ENCODE results near the gene FIZ1.

FIZ1 gene

GRCh38 chr19:55622242-55622969 lies 23.1 kb upstream of the FIZ1 start:
- DNase-seq (ENCODE audit: low spot score in 2 of 2) (no peak), ATAC-seq (no peak)
- Mint-ChIP-seq H3K27ac (no peak overlapping the region), H3K9me3 (no peaks in the 10 kb centered on the region), H3K36me3 (peaks cover 58% of the 10 kb centered on the region), H3K4me3 (no peak overlapping the region), H3K4me1 (peaks cover 33% of the 10 kb centered on the region)

GRCh38 chr19:55621673-55622231 lies 22.4 kb upstream of the FIZ1 start:
- peaks cover 29% of the 10 kb centered on the region for H3K4me1 Mint-ChIP-seq

GRCh38 chr19:55621205-55621672 lies 21.9 kb upstream of the FIZ1 start:
- Mint-ChIP-seq H3K36me3 (peaks cover 60% of the 10 kb centered on the region), H3K4me3 (no peak overlapping the region), H3K27ac (peak overlapping the region; percentile 43), H3K9me3 (no peaks in the 10 kb centered on the region), H3K4me1 (peaks cover 24% of the 10 kb centered on the region)
- DNase-seq (ENCODE audit: low spot score in 2 of 2) (no peak), ATAC-seq (no peak)

More at GRCh38 chr19:55621673-55622231, 22.4 kb upstream of the FIZ1 start:
- Mint-ChIP-seq H3K27ac (no peak overlapping the region), H3K36me3 (peaks cover 62% of the 10 kb centered on the region), H3K9me3 (no peaks in the 10 kb centered on the region), H3K4me3 (no peak overlapping the region)
- no peak for ATAC-seq
- DNase-seq (ENCODE audit: low spot score in 2 of 2): no peak

GRCh38 chr19:55620410-55621204 lies 21.3 kb upstream of the FIZ1 start:
- ATAC-seq (peak; percentile 4), DNase-seq (ENCODE audit: low spot score in 2 of 2) (no peak)
- Mint-ChIP-seq H3K4me3 (no peak overlapping the region), H3K9me3 (no peaks in the 10 kb centered on the region), H3K27ac (peak overlapping the region; percentile 43), H3K4me1 (peaks cover 19% of the 10 kb centered on the region), H3K36me3 (peaks cover 55% of the 10 kb centered on the region)

GRCh38 chr19:55619286-55619685 lies 20.0 kb upstream of the FIZ1 start:
- Mint-ChIP-seq H3K4me3 (no peak overlapping the region), H3K4me1 (peaks cover 10% of the 10 kb centered on the region), H3K27ac (no peak overlapping the region), H3K36me3 (peaks cover 50% of the 10 kb centered on the region), H3K9me3 (no peaks in the 10 kb centered on the region)
- no peak for DNase-seq (ENCODE audit: low spot score in 2 of 2)
- no peak for ATAC-seq

GRCh38 chr19:55618426-55618825 lies 19.1 kb upstream of the FIZ1 start:
- ATAC-seq: no peak
- Mint-ChIP-seq H3K4me3 (no peak overlapping the region), H3K27ac (no peak overlapping the region), H3K9me3 (no peaks in the 10 kb centered on the region), H3K4me1 (peaks cover 2% of the 10 kb centered on the region), H3K36me3 (peaks cover 43% of the 10 kb centered on the region)
- DNase-seq (ENCODE audit: low spot score in 2 of 2): no peak

- Mint-ChIP-seq H3K27ac (no peak overlapping the region), H3K4me1 (peaks cover 9% of the 10 kb centered on the region), H3K4me3 (no peak overlapping the region), H3K36me3 (peaks cover 43% of the 10 kb centered on the region), H3K9me3 (no peaks in the 10 kb centered on the region)
- ATAC-seq (no peak), DNase-seq (ENCODE audit: low spot score in 2 of 2) (no peak)
These were observed 18.1 kb upstream of the FIZ1 start for GRCh38 chr19:55617426-55617825.

GRCh38 chr19:55616395-55616875 lies 17.1 kb upstream of the FIZ1 start:
- Mint-ChIP-seq H3K4me1 (peaks cover 17% of the 10 kb centered on the region), H3K36me3 (peaks cover 43% of the 10 kb centered on the region), H3K27ac (no peak overlapping the region), H3K4me3 (no peak overlapping the region), H3K9me3 (no peaks in the 10 kb centered on the region)
- DNase-seq (ENCODE audit: low spot score in 2 of 2) (no peak), ATAC-seq (no peak)

GRCh38 chr19:55615543-55616394 lies 16.5 kb upstream of the FIZ1 start:
- Mint-ChIP-seq H3K36me3 (peaks cover 41% of the 10 kb centered on the region), H3K4me1 (peaks cover 24% of the 10 kb centered on the region), H3K9me3 (no peaks in the 10 kb centered on the region), H3K4me3 (no peak overlapping the region), H3K27ac (no peak overlapping the region)
- DNase-seq (ENCODE audit: low spot score in 2 of 2) (no peak), ATAC-seq (no peak)

- H3K27ac Mint-ChIP-seq: no peak overlapping the region
- no peak for DNase-seq (ENCODE audit: low spot score in 2 of 2)
- peaks cover 31% of the 10 kb centered on the region for H3K4me1 Mint-ChIP-seq
- no peaks in the 10 kb centered on the region for H3K9me3 Mint-ChIP-seq
- H3K4me3 Mint-ChIP-seq: no peak overlapping the region
- no peak for ATAC-seq
- peaks cover 36% of the 10 kb centered on the region for H3K36me3 Mint-ChIP-seq
These were observed 15.6 kb upstream of the FIZ1 start for GRCh38 chr19:55614711-55615542.

GRCh38 chr19:55613930-55614710 lies 14.8 kb upstream of the FIZ1 start:
- peaks cover 38% of the 10 kb centered on the region for H3K36me3 Mint-ChIP-seq
- ATAC-seq (no peak), DNase-seq (ENCODE audit: low spot score in 2 of 2) (no peak)
- H3K4me1 Mint-ChIP-seq: peaks cover 38% of the 10 kb centered on the region
- no peaks in the 10 kb centered on the region for H3K9me3 Mint-ChIP-seq
- no peak overlapping the region for H3K4me3 Mint-ChIP-seq
- H3K27ac Mint-ChIP-seq: no peak overlapping the region

- H3K4me1 Mint-ChIP-seq: peaks cover 42% of the 10 kb centered on the region
- H3K9me3 Mint-ChIP-seq: no peaks in the 10 kb centered on the region
- peaks cover 36% of the 10 kb centered on the region for H3K36me3 Mint-ChIP-seq
- no peak overlapping the region for H3K4me3 Mint-ChIP-seq
- no peak for DNase-seq (ENCODE audit: low spot score in 2 of 2)
- no peak for ATAC-seq
- peak overlapping the region; percentile 83 for H3K27ac Mint-ChIP-seq
These were observed 14.1 kb upstream of the FIZ1 start for GRCh38 chr19:55613396-55613795.

GRCh38 chr19:55611983-55612645 lies 12.8 kb upstream of the FIZ1 start:
- peaks cover 54% of the 10 kb centered on the region for H3K4me1 Mint-ChIP-seq
- H3K9me3 Mint-ChIP-seq: no peaks in the 10 kb centered on the region
- ATAC-seq: no peak
- peak overlapping the region; percentile 83 for H3K27ac Mint-ChIP-seq
- peaks cover 27% of the 10 kb centered on the region for H3K36me3 Mint-ChIP-seq
- no peak overlapping the region for H3K4me3 Mint-ChIP-seq
- DNase-seq (ENCODE audit: low spot score in 2 of 2): no peak
